Left ventricle myocardium superior (tissue), 1 donor: Measurements from ENCODE around the gene CLASP2. TPM values are rescaled to one million over a fixed set of nuclear protein-coding genes. Genes with fewer than 3 reads are reported as not detected.

Experiments
- ATAC-seq: fragments of 200-7000 bp; cut with Tn5 transposase; one replicate; pipeline ENCODE4 v1.9.1; 2020; ENCODE audit warnings: mild to moderate bottlenecking, moderate library complexity
- DNase-seq: peaks from one replicate; pipeline ENCODE4 v3.0.0-alpha.2; 2020
- intact Hi-C: fragments of 100-400 bp; cut with micrococcal nuclease; formaldehyde crosslinking; loops from one replicate; pipeline ENCODE4 v1.11.0; 2022
- total RNA-seq: library from RNA; stranded (reverse); fragmentation: NEBNext Ultra II Directional; extraction: Animal tissue kit (Norgen Biotek cat#: 25700); gene quantifications from one replicate; pipeline ENCODE4 v1.2.1, GENCODE V29; 2021
- donor health status: DM: no; HTN: yes; CAD: no; lungs with severe emphysema.

CLASP2 gene
- total RNA-seq, 1 donor from 2014 or later: 88.1 TPM

DNA sequence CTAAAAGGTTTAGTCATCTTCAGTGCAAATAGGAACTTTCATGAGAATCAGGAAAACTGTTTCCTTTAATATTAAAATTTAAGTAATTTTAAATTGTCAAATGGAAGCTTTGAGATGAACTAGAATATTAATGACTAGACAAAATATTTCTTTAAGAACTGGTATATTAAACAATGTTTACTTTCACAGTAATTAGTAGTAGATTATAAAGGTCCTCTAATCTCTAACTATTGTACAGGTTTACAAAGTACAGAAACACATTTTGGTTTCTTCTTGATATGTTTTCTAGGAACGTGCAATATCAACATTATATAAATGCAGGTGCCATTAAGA is 138.9 kb downstream of the CLASP2 start:
- intact Hi-C loops: no loop called here
- ATAC-seq (no peak), DNase-seq (no peak)

DNA sequence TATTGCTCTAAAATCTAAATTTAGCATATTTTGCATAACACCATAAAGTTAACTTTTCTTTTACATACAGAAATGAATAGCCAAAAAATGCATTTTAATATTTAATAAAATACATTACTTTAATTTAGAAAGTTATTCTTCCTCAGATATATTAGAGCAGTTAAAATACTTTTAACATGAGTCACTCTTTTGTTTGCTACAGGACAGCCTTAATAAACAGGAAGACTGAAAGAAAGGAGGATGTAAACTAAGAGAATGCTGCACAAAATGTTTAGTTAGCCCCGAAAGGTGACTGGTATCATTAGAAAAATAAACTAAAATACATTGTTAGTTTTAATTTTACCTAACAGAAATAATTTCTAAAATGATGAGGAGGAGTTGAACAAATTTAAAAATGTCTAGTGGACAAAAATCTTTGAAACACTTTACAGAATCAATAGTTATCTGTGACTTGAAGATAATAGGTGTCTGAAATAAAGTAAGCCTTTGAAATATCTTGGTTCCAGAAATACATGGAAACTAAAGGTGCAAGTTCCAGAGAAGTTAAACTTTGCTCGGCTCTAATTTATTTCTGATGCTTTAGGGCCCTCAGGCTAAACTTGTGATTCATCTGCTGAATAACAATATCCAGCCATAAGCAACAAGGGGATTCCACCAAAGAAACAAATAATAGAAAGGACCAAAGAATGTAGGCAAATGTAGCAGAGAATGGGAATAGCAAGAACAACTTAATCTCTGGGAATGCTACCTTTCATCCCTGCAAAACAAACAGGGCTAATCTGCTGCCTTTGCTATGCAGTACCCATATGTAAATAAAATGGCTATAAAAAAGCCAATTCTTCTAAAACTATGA is 139.5 kb downstream of the CLASP2 start:
- intact Hi-C loops: no loop called here

GRCh38 chr3:33577588-33577987 is 140.5 kb downstream of the CLASP2 start:
- intact Hi-C loops: no loop called here

More for the DNA sequence above, 139.5 kb downstream of the CLASP2 start:
- no peak for DNase-seq
- ATAC-seq: no peak

DNA sequence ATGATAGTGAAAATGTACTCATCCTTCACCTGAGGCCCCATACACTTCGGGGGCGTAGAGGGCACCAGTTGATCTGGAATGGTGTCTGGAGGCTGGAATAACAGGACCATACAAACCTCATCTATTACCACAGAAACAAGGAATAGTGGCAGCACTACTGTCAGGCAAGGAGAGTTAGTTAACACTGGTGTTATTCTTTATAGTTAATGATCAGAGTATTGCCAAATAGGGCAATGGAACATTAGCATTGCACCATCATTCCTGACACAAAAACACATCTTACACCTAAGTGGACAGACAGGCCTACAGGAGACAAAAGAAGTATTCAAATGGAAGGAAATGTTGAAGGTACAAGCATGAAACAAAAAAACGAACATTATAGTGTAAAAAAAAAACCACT is 140.9 kb downstream of the CLASP2 start:
- intact Hi-C loops: no loop called here
- ATAC-seq: no peak
- DNase-seq: no peak

More at GRCh38 chr3:33577588-33577987, 140.5 kb downstream of the CLASP2 start:
- DNase-seq (no peak), ATAC-seq (no peak)

GRCh38 chr3:33575311-33575710 is 142.7 kb downstream of the CLASP2 start:
- ATAC-seq (no peak), DNase-seq (no peak)
- intact Hi-C loops: no loop called here

DNA sequence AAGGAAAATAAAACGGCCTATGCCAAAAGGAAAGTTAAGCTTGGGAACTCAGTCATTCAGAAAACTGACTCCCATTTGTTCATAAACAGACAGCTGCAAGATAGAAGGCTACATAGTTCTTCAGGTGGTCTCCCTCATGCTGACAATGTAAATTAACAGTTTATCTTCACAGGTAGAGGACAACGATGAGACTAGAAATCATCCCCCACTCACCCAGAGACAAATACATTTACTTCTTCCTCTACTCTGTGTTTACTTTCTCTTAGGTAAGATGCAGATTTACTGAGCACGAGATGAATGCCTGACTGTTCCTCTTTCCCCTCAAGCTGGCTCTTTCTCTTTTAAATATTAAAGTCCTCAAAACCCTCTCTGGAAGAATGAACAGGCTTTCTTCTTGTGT is 160.2 kb downstream of the CLASP2 start:
- intact Hi-C loops: no loop called here
- no peak for DNase-seq

GRCh38 chr3:33557279-33557678 is 160.8 kb downstream of the CLASP2 start:
- no peak for DNase-seq
- no peak for ATAC-seq
- intact Hi-C loops: no loop called here

More for the DNA sequence above, 160.2 kb downstream of the CLASP2 start:
- no peak for ATAC-seq

DNA sequence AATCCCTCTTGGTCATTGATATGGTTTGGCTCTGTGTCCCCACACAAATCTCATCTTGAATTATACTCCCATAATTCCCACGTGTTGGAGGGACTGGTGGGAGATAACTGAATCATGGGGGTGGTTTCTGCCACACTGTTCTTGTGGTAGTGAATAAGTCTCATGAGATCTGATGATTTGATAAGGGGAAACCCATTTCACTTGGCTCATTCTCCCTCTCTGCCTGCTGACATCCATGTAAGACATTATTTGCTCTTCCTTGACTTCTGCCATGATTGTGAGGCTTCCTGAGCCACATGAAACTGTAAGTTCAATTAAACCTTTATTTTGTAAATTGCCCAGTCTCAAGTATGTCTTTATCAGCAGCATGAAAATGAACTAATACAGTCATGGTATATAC is 171.0 kb downstream of the CLASP2 start:
- DNase-seq: no peak
- intact Hi-C loops: no loop called here
- no peak for ATAC-seq

DNA sequence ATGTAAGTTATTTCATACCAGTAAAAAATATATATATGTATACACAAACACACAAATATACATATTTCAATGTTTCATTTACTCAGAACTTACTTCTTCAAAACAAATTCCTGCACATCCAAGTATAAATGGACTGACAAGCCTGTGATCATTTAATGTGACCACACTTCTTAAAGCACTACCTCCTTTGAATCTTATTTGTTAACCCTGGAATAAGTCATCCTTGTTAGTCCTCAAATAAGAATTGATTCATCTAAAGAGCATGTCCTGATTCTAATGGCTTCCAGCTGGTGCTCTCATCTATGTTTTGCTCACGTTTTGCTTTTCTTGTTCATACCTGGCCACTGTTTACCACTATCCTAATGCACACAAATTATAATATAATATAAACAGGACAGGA is 173.9 kb downstream of the CLASP2 start:
- no peak for ATAC-seq
- intact Hi-C loops: no loop called here
- no peak for DNase-seq

- intact Hi-C loops: no loop called here
- ATAC-seq: no peak
- DNase-seq: no peak
Measured at GRCh38 chr3:33543601-33544000, 174.5 kb downstream of the CLASP2 start.

DNA sequence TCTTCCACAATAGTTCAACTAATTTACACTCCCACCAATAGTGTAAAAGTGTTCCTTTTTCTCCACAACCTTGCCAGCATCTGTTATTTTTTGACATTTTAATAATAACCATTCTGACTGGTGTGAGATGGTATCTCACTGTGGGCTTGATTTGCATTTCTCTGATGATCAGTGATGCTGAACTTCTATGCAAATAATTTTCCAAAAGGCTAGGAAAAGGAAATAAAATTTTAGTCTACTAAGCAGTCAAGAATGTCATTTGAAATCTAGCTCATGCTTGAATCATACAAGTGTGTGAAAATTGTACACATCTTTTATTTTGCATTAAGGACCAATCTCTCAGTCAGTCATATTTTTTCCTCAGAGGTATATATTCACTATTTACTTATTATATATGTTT is 176.1 kb downstream of the CLASP2 start:
- intact Hi-C loops: no loop called here
- ATAC-seq: no peak
- no peak for DNase-seq

- intact Hi-C loops: no loop called here
- no peak for DNase-seq
Measured at GRCh38 chr3:33538678-33539339, 179.2 kb downstream of the CLASP2 start.

GRCh38 chr3:33537133-33537532 is 180.9 kb downstream of the CLASP2 start:
- intact Hi-C loops: no loop called here
- ATAC-seq: peak; percentile 87
- no peak for DNase-seq

More at GRCh38 chr3:33538678-33539339, 179.2 kb downstream of the CLASP2 start:
- ATAC-seq: peak; percentile 84

GRCh38 chr3:33526787-33527186 is 191.3 kb downstream of the CLASP2 start:
- intact Hi-C loops: no loop called here
- ATAC-seq (no peak), DNase-seq (no peak)

DNA sequence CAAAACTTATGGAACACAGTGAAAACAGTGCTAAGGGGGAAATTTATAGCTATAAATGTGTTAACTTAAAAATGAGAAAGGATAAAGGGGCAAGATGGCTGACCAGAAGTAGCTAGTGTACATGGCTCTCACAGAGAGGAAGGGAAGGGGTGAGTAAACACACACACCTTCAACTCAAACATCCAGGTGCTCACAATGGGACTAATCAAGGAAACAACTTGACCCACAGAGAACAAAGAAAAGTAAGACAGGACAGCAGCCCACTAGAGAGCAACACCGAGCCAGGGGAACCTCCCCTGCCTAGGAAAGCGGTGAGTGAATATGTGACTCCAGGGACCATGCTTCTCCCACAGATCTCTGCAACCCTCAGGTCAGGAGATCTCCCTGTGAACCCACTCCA is 192.8 kb downstream of the CLASP2 start:
- no peak for DNase-seq
- intact Hi-C loops: no loop called here
- ATAC-seq: no peak

GRCh38 chr3:33523093-33523667 is 194.9 kb downstream of the CLASP2 start:
- intact Hi-C loops: no loop called here
- no peak for ATAC-seq
- DNase-seq: no peak

DNA sequence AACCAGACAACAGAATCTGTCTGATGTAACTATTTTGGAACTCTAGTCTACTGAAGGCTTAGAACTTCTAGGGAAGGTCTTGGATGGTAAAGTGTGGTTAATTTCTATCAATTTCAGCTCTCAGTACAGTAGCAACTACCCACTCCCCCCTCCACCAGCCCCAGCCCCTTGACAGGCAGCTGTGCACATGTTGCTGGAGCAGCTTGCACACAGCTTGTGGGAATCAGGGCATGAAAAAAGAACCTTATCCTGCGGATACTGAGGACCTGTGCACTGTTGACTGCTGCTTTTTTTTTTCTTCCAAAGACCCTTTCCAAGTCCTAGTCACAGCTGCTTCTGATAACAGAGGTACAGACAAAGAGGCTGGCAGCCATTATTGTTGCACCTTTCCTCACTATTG is 196.3 kb downstream of the CLASP2 start:
- intact Hi-C loops: no loop called here
- ATAC-seq (peak; percentile 29), DNase-seq (no peak)

- ATAC-seq (no peak), DNase-seq (no peak)
- intact Hi-C loops: no loop called here
Measured at GRCh38 chr3:33513262-33513863, 204.7 kb downstream of the CLASP2 start.

- intact Hi-C loops: no loop called here
- DNase-seq (no peak), ATAC-seq (no peak)
Measured at GRCh38 chr3:33505027-33505426, 213.0 kb downstream of the CLASP2 start.

DNA sequence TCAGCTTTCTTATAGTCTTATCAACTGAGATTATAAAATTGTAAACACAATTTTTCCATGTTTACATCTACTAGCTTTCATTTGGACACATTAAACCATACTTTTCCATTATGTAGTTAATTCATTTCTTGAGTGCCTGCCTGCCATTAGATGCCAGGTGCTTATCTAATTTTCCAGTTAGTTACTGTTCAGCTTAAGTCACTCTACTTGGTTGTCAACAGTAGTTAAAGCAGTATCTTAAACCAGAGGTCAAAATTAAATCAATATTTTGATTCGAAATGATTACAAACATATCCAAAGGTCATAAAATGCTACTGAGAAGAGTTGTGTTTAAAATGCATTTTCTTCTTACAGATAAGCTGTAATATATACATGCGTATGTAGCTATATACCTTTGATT is 221.6 kb downstream of the CLASP2 start:
- intact Hi-C loops: no loop called here
- DNase-seq: no peak
- no peak for ATAC-seq
